HCT116 (cell line): ENCODE data around the gene STYK1.

Experiments used
- JUND ChIP-seq: IDR thresholded peaks from 2 replicates; pipeline ENCODE4 v1.6.1; 2012
- POLR2A ChIP-seq: IDR thresholded peaks from 2 replicates; pipeline ENCODE4 v1.7.0; 2011; ENCODE audit warnings: borderline replicate concordance; ENCODE audit not compliant: insufficient read depth, insufficient read length; ENCODE audit errors: extremely low read depth
- ZFX ChIP-seq: fragments of 450-650 bp; IDR thresholded peaks from 2 replicates; pipeline ENCODE4 v1.6.1; 2017

DNA sequence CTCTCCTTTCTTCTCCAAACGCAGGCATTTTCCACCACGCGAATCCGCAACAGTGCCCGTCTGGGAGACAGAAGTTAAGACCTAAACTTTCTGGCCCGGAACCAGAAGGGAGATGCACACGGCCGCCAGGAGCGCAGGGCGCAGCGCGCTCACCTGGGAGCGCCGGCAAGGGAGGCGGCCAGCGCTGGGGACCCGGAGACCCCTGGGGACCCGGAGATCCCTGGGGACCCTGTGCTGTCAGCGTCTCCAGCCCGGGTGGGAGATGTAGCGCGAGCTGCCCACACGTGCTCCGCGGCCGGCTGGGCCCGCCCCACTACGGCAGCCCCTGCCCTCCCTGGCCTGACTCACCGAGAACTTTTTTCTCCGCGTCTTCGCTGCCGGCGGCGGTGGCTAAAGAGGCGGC lies 48.7 kb upstream of the STYK1 start:
- TF ChIP-seq ZFX (peak; percentile 87), POLR2A (no peak), JUND (no peak)
